DND-41 (cell line): ENCODE data around the gene UFD1.

Experiments
- ATAC-seq: fragments of 200-7000 bp; cut with Tn5 transposase; 3 replicates; pipeline ENCODE4 v1.9.1; 2021; ENCODE audit warnings: low read depth; ENCODE audit not compliant: insufficient read depth
- DNase-seq: peaks from one replicate; pipeline ENCODE4 v3.0.0-alpha.2; 2020
- H2AFZ ChIP-seq: 2 replicates; pipeline ENCODE4 v1.6.0; 2012; ENCODE audit warnings: low read depth, low read length
- H3K27ac ChIP-seq: 2 replicates; pipeline ENCODE4 v1.5.1; 2012; ENCODE audit warnings: low read length, inconsistent platforms
- H3K27me3 ChIP-seq: fragments of 200-600 bp; sonication (generic); 2 replicates; pipeline ENCODE4 v1.6.0; 2012; ENCODE audit warnings: low read length, mild to moderate bottlenecking, inconsistent platforms; ENCODE audit not compliant: insufficient read depth, poor library complexity
- H3K36me3 ChIP-seq: 2 replicates; pipeline ENCODE4 v1.5.1; 2012; ENCODE audit warnings: low read length, inconsistent platforms; ENCODE audit not compliant: insufficient read depth
- H3K4me1 ChIP-seq: 2 replicates; pipeline ENCODE4 v1.5.1; 2012; ENCODE audit warnings: mild to moderate bottlenecking, low read length; ENCODE audit not compliant: insufficient read depth
- H3K4me2 ChIP-seq: 2 replicates; pipeline ENCODE4 v1.6.0; 2012; ENCODE audit warnings: mild to moderate bottlenecking, moderate library complexity, low read length, inconsistent platforms; ENCODE audit not compliant: insufficient read depth
- H3K4me3 ChIP-seq, 2 experiments: fragments of 200-600 bp in 1 of 2; shearing (Covaris generic) in 1 of 2; 2 replicates each; pipeline ENCODE4 v1.5.1; 2012 to 2016; ENCODE audit warnings: inconsistent platforms in 2 of 2, low read length in 2 of 2, mild to moderate bottlenecking in 2 of 2, low read depth in 1 of 2, moderate library complexity in 1 of 2
- H3K79me2 ChIP-seq: 2 replicates; pipeline ENCODE4 v1.6.0; 2012; ENCODE audit warnings: low read length, inconsistent platforms; ENCODE audit not compliant: insufficient read depth
- H3K9ac ChIP-seq: 2 replicates; pipeline ENCODE4 v1.6.0; 2012; ENCODE audit warnings: low read depth, mild to moderate bottlenecking, inconsistent platforms, low read length, moderate library complexity
- H3K9me3 ChIP-seq: 2 replicates; pipeline ENCODE4 v1.5.1; 2012; ENCODE audit warnings: low read length, moderate library complexity, mild to moderate bottlenecking, inconsistent platforms; ENCODE audit not compliant: insufficient read depth, severe bottlenecking
- H4K20me1 ChIP-seq: 2 replicates; pipeline ENCODE4 v1.6.0; 2012; ENCODE audit warnings: low read length; ENCODE audit not compliant: insufficient read depth
- CTCF ChIP-seq: IDR thresholded peaks from 2 replicates; pipeline ENCODE4 v1.5.1; 2012; ENCODE audit warnings: borderline replicate concordance, low read length, moderate library complexity, mild to moderate bottlenecking; ENCODE audit not compliant: poor library complexity, severe bottlenecking; ENCODE audit errors: extremely low read depth
- EZH2 ChIP-seq: IDR thresholded peaks from 3 replicates; pipeline ENCODE4 v1.6.1; 2012; ENCODE audit warnings: borderline replicate concordance, low read depth, mild to moderate bottlenecking, moderate library complexity, low read length, inconsistent platforms; ENCODE audit not compliant: severe bottlenecking

UFD1 gene

GRCh38 chr22:19519041-19519926 lies 40.3 kb upstream of the UFD1 start:
- H3K4me1 ChIP-seq, result no peaks in the 10 kb centered on the region
- H3K27me3 ChIP-seq, result no peaks in the 10 kb centered on the region
- H4K20me1 ChIP-seq, result peaks cover 9% of the 10 kb centered on the region
- peaks cover 90% of the 10 kb centered on the region for H3K36me3 ChIP-seq
- H2AFZ ChIP-seq, result no peak overlapping the region
- H3K27ac ChIP-seq, result no peak overlapping the region
- ATAC-seq, result no peak
- no peak overlapping the region for H3K4me2 ChIP-seq
- no peak for DNase-seq
- no peaks in the 10 kb centered on the region for H3K79me2 ChIP-seq
- TF ChIP-seq CTCF, result no peak
- no peak for TF ChIP-seq EZH2
- no peak overlapping the region for H3K4me3 ChIP-seq
- no peak overlapping the region for H3K9ac ChIP-seq
- no peaks in the 10 kb centered on the region for H3K9me3 ChIP-seq

DNA sequence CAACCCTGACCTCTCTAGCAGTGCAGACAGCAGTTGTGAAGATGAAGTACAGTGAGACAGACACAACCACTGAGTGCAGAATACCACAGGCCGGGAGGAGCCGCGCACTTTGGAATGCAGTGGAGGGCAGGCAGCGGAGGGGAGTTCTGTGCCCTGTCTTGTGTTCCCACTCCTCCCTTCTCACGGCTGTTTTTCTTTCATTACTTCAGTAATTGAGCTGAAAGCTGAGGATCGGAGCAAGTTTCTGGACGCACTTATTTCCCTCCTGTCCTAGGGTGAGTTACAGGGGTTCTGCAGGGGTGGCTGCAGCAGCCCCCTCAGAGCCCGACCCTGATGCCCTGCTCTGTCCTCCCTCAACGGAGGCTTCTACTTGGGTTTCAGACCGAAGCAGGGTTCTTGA lies 39.6 kb upstream of the UFD1 start:
- no peak overlapping the region for H2AFZ ChIP-seq
- no peak overlapping the region for H3K27ac ChIP-seq
- peaks cover 9% of the 10 kb centered on the region for H4K20me1 ChIP-seq
- H3K27me3 ChIP-seq, result no peaks in the 10 kb centered on the region
- H3K36me3 ChIP-seq, result peaks cover 92% of the 10 kb centered on the region
- H3K79me2 ChIP-seq, result no peaks in the 10 kb centered on the region
- H3K4me3 ChIP-seq, result no peak overlapping the region
- DNase-seq, result no peak
- H3K4me1 ChIP-seq, result no peaks in the 10 kb centered on the region
- no peak for ATAC-seq
- H3K9ac ChIP-seq, result no peak overlapping the region
- TF ChIP-seq CTCF (no peak), EZH2 (no peak)
- no peak overlapping the region for H3K4me2 ChIP-seq
- H3K9me3 ChIP-seq, result no peaks in the 10 kb centered on the region

GRCh38 chr22:19517919-19518611 lies 39.1 kb upstream of the UFD1 start:
- no peak overlapping the region for H3K9ac ChIP-seq
- peaks cover 9% of the 10 kb centered on the region for H4K20me1 ChIP-seq
- H3K27ac ChIP-seq, result no peak overlapping the region
- H3K36me3 ChIP-seq, result peaks cover 91% of the 10 kb centered on the region
- ATAC-seq (no peak), DNase-seq (no peak)
- no peak overlapping the region for H3K4me3 ChIP-seq
- TF ChIP-seq EZH2 (no peak), CTCF (no peak)
- H3K79me2 ChIP-seq, result no peaks in the 10 kb centered on the region
- H3K27me3 ChIP-seq, result no peaks in the 10 kb centered on the region
- no peak overlapping the region for H2AFZ ChIP-seq
- no peaks in the 10 kb centered on the region for H3K4me1 ChIP-seq
- no peak overlapping the region for H3K4me2 ChIP-seq
- H3K9me3 ChIP-seq, result no peaks in the 10 kb centered on the region
